Kidney tubule cell (primary cell): ENCODE measurements around the gene SMIM8.
A peak's percentile ranks its signal among the peaks of the same experiment; 100 is the strongest.

Experiments used
- DNase-seq: peaks from one replicate; pipeline ENCODE4 v3.0.0-alpha.2; 2018; ENCODE audit warnings: low spot score

SMIM8 gene

GRCh38 chr6:87334683-87335082 lies 12.3 kb downstream of the SMIM8 start:
- DNase-seq, result no peak

DNA sequence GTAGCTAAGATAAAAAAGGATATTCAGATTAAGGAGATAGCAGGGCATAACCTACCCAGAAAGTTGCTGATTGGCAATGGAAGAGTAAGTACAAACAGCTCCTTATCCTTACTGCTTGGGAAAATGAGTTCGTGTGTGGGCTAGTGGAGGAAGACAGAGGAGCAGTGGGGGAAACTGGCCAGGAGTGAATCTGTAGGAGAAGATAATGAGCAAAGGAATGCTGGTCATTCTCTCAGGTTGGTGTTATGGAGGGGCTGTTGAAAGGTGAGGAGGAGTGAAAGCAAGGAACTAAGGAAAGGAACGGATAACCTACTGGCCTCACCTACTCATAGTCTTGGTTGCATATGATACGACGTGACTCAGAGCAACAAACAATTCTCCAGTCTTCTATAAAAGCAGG lies 14.0 kb downstream of the SMIM8 start:
- DNase-seq, result no peak

GRCh38 chr6:87340230-87340629 lies 17.8 kb downstream of the SMIM8 start:
- DNase-seq, result no peak

DNA sequence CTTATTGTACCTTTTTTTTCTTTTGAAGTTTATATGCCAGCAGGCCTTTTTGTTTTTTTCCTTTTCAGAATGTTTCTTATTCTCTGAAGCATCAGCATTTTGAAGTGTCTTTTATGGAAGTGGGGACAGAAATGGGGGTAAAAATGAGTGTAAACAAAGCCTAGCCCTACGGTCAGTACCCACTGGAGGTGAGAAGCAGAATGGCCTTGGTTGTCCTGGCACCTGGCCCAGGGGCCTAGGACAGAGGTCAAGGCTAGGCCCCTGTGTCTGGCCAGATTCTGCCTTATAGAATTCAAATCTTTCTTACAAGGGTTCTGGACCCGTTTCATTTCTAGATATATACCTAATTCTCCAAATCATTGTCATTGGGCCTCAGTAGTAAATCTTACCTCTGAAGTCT lies 18.8 kb downstream of the SMIM8 start:
- no peak for DNase-seq

GRCh38 chr6:87341899-87342298 lies 19.5 kb downstream of the SMIM8 start:
- peak; percentile 20 for DNase-seq

DNA sequence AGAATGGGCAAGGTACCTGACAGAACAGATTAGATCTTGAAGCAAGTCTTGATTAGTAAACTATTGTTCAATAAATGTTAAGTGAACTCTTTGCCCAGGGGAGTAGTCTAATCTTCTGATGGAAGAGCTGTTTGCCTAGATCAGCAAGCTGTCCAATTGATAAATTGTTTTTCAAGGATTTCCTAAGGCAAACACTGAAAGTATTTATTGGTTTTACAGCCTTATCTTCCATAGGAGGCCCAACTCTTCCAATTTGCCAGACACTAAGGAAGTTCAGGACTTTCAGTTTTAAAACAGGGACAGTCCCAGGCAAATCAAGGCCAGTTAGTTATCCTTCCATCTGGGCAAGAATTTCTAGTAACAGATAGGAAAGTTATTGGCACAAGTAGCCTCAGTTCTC lies 20.4 kb downstream of the SMIM8 start:
- DNase-seq, result no peak

- DNase-seq, result no peak
Measured at GRCh38 chr6:87344731-87345130, 22.3 kb downstream of the SMIM8 start, which contains the start of gene C6orf163. TSS of gene C6orf163 (plus strand) at chr6:87344813. CDS start at chr6:87345100, 287 bp downstream.

GRCh38 chr6:87346700-87347099 lies 24.3 kb downstream of the SMIM8 start:
- no peak for DNase-seq

GRCh38 chr6:87349896-87350295 lies 27.5 kb downstream of the SMIM8 start:
- DNase-seq, result no peak

- peak; percentile 8 for DNase-seq
Measured at GRCh38 chr6:87350516-87350915, 28.1 kb downstream of the SMIM8 start.

DNA sequence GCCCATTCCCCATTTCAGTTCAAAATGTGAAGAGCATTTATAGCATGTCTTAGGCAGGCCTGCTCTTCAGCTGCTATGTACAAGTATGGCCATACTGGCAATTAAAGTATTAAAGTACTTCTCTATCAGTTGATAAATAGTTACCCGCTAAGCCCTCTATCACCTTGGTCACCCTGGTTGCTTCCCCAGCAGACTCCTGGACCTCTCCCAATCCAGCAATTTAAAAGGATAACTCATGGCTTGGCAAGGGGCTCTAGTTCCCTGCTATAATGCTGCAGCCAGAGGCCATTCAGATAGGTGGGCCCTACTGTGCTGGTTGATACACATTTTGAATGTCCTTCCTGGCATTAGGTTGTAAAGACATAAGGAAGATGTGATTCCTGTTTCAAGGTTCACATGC lies 29.2 kb downstream of the SMIM8 start:
- DNase-seq, result no peak

GRCh38 chr6:87356181-87356580 lies 33.8 kb downstream of the SMIM8 start:
- DNase-seq, result no peak

- DNase-seq, result no peak
Measured at GRCh38 chr6:87357479-87358196, 35.2 kb downstream of the SMIM8 start.

- DNase-seq, result no peak
Measured at GRCh38 chr6:87364602-87365252, 42.3 kb downstream of the SMIM8 start.

- DNase-seq, result peak; percentile 19
Measured at GRCh38 chr6:87366072-87366827, 43.9 kb downstream of the SMIM8 start.

DNA sequence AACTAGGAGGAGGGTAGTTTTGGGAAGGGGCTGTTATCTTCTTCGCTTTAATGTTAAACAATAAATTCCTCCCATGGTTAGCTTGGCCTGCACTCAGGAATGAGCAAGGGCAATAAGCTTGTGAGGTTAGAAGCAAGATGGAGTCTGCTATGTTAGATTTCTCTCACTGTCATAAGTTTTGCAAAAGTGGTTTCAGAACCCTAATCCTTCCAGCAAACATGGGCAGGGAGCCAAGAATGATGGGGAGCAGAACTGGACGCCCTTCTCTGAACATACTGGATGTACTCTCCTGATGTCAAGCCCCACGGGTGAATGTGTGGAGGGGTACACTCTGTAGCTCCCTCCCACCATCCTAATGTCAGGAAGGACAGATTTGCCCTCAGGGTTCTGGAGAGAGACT lies 44.5 kb downstream of the SMIM8 start:
- no peak for DNase-seq

DNA sequence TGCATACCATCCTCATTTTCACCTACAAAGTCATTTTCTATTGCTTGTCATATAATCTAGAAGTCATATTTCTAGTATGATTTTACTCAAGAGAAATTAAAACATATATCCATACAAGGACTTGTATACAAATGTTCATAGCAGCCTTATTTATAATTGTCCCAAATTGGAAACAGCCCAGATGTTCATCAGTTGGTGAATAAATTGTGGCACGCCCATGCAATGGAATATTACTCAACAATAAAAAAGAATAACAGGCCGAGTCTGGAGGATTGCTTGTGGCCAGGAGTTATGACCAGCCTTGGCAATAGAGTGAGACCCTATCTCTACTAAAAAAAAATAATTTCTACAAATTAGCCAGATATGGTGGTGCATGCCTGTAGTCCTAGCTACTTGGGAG lies 51.0 kb downstream of the SMIM8 start:
- no peak for DNase-seq

- DNase-seq, result no peak
Measured at GRCh38 chr6:87375315-87375714, 52.9 kb downstream of the SMIM8 start.

- no peak for DNase-seq
Measured at GRCh38 chr6:87376643-87377042, 54.3 kb downstream of the SMIM8 start.

DNA sequence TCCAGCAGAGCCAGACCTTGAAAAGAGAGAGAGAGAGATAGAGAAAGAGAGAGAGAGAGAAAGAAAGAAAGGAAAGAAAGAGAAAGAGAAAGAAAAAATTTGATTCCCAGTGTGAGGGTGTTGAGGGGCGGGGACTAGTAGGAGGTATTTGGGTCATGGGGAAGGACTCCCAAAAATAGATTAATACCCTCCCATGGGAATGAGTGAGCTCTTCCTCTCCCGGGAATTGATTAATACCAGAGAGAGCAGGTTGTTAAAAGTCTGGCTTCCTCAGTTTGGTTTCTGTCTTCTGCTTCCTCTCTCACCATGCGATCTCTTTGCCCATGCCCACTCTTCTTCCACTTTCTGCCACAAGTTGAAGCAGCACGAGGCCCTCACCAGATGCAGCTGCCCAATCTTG lies 56.6 kb downstream of the SMIM8 start:
- DNase-seq, result no peak

DNA sequence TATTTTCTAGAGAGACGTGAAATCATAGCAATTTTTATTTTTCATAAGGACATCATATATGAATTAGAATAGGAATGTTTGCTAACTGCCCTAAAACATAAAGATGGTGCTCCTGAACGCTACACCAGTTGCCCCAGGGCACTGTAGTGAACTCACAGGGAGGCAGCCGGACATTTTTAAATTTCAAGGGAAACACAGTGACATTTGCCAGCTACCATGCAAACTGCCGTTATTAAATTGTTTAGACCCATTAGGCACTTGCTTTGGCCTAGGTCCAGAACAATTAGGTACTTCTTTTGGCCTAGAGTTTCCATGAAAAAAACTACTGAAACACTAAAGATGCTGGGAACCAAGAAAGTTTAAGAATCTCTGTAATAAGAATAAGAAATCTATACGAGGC lies 60.5 kb downstream of the SMIM8 start:
- no peak for DNase-seq

GRCh38 chr6:87384038-87384437 lies 61.6 kb downstream of the SMIM8 start:
- DNase-seq, result no peak

GRCh38 chr6:87384449-87384848 lies 62.1 kb downstream of the SMIM8 start:
- DNase-seq, result no peak
